ENCODE results near the gene KRTAP24-1.

Gene KRTAP24-1

GRCh38 chr21:30282850-30283249 lies at the start of gene KRTAP24-1:
Gene KRTAP24-1 (minus strand): TSS chr21:30282950. CDS start chr21:30282932, 18 bp downstream.
- DNase-seq (ENCODE audit: low read depth in 1 of 2, low spot score in 1 of 2), result no peak

GRCh38 chr21:30329203-30329875 lies 46.6 kb upstream of the KRTAP24-1 start:
- DNase-seq (ENCODE audit: low read depth in 1 of 2, low spot score in 1 of 2), result no peak

GRCh38 chr21:30326390-30326789 lies 43.6 kb upstream of the KRTAP24-1 start:
- DNase-seq (ENCODE audit: low read depth in 1 of 2, low spot score in 1 of 2), result no peak

GRCh38 chr21:30320215-30320614 lies 37.5 kb upstream of the KRTAP24-1 start, which contains the start of gene KRTAP26-1:
Gene KRTAP26-1 (minus strand): TSS chr21:30320315. CDS start chr21:30320035, 280 bp downstream.
- no peak for DNase-seq (ENCODE audit: low read depth in 1 of 2, low spot score in 1 of 2)

GRCh38 chr21:30315701-30316100 lies 33.0 kb upstream of the KRTAP24-1 start:
- DNase-seq (ENCODE audit: low read depth in 1 of 2, low spot score in 1 of 2), result no peak

DNA sequence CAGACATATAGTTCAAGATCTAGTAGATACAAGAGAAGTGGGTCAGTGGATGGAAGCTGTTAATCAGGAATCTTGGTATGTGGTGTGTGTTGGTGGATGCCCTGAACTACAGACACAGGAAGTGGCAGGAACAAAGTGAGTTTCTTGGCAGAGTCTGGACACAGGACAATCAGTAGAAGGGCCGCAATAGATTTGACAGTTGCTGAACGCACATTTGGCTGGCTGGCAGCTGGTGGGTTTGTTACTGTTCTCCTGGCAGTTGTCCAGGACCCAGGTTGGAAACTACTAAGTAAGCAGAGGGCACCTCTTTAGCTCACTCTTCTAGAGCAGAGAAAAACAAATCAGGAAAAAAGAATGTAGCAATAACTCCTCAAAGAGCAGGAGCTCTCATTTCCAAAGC lies 24.1 kb upstream of the KRTAP24-1 start:
- no peak for DNase-seq (ENCODE audit: low read depth in 1 of 2, low spot score in 1 of 2)

GRCh38 chr21:30305136-30305535 lies 22.4 kb upstream of the KRTAP24-1 start:
- DNase-seq (ENCODE audit: low read depth in 1 of 2, low spot score in 1 of 2), result no peak

- no peak for DNase-seq (ENCODE audit: low read depth in 1 of 2, low spot score in 1 of 2)
Observed at GRCh38 chr21:30289215-30289614, 6.5 kb upstream of the KRTAP24-1 start, which contains the start of gene KRTAP25-1. Gene KRTAP25-1 (minus strand): TSS chr21:30289514. CDS start chr21:30289490, 24 bp downstream.

GRCh38 chr21:30271611-30272010 lies 11.1 kb downstream of the KRTAP24-1 start:
- DNase-seq (ENCODE audit: low read depth in 1 of 2, low spot score in 1 of 2), result no peak

DNA sequence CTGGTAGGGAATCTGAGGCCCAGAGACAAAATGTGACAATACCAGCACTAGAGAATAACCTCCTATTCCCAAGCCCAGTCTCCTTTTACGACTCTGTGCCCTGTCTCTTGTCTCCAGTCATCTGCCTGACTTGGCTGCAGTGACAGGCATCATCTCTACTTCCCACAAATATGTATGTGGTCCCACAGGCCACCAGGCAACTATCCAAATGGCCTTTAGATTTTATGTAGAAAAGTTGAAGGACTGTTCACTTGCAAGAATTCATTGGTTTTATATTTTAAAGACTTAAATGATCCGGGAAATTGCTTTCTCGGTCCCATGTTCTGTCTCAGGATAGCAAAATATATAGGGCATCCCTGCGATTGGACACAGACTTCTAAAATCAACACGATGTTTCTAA lies 11.6 kb downstream of the KRTAP24-1 start:
- DNase-seq (ENCODE audit: low read depth in 1 of 2, low spot score in 1 of 2), result no peak

DNA sequence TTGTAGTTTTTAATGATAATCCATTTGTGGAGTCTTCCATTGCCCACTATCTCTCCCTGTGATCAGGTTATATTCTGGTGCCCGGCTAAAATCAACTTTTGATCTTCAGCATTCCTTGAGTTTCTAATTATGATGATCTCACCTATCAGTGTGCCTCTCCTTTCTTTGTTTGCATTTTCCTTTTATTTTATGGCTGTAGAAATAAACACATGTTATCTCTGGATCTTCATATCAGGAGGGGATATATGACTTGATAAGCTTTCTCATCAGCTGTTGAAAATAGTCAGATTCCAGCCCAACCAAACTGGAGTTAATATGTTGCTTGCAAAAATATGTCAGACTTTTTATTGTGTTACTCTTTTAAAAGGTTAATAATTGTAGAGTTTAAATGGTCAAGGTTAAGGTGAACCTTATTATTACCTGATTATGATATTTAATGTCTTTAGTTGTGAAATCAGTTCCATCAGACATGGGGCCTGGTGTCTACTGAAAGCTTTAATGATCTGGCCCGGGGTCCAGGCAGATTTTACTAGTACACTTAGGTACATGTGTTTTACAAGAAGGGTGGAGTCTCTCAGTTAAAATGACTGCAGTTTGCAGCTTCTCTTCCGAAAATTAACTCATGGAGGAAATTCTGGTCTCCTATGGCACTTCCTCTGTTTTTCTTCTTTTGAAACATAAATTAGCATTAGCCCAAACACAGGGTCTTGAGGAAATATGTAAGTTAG lies 12.8 kb downstream of the KRTAP24-1 start:
- DNase-seq (ENCODE audit: low read depth in 1 of 2, low spot score in 1 of 2), result no peak

- DNase-seq (ENCODE audit: low read depth in 1 of 2, low spot score in 1 of 2), result no peak
Observed at GRCh38 chr21:30268608-30269197, 14.0 kb downstream of the KRTAP24-1 start.

DNA sequence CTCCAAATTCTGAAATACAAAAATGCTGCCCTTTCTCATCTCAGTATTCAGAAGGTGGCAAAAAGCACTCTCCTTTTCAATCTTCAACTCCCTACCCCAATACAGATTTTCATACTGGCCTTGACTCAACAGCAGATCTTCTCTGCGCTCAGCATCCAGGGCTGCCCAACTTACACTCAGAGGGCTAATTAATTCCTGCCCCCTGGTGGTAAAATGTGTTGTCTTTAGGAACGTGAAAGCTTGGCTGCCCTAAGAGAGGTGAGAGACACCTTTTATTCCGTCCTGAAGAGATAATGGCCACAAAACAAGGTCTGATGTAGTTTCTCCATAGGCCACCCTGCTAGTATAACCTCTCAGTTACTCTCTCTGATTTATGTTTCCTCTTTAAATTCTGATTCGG lies 25.0 kb downstream of the KRTAP24-1 start:
- DNase-seq (ENCODE audit: low read depth in 1 of 2, low spot score in 1 of 2), result no peak

DNA sequence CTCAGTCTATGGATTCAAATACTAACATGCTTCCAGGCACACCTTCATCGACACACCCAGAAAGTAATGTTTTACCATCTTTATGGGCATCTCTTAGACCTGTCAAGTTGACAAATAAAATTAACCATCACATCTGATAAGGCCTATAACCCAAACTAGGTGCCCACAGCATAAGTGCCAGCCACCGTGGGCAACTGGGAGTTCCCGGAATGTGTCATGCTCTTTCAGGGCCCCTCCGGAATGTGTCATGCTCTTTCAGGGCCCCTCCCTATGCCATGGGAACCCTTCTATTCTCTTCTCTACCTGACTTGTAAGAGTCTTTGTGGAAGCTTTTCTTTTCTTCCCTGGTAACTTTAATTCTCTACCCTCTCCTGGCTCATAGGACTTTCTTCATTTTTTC lies 26.6 kb downstream of the KRTAP24-1 start:
- no peak for DNase-seq (ENCODE audit: low read depth in 1 of 2, low spot score in 1 of 2)

DNA sequence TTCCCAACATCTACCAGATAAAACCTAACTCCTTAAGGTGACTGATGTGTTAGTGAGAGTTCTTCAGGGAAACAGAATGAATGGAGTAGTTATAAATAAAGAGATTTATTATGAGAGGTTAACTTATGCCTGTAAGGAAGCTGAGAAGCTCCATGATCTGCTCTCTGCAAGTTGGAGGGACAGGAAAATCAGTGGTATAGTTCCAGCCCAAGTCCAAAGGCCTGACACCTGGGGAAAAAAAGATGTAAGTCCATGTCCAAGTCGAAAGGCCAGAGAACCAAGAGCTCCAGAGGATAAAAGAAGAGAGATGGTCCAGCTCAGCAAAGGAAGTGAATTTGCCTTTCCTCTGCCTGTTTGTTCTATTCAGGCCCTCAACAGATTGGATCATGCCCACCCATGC lies 27.1 kb downstream of the KRTAP24-1 start:
- DNase-seq (ENCODE audit: low read depth in 1 of 2, low spot score in 1 of 2), result no peak

- no peak for DNase-seq (ENCODE audit: low read depth in 1 of 2, low spot score in 1 of 2)
Observed at GRCh38 chr21:30251781-30252180, 31.0 kb downstream of the KRTAP24-1 start.

DNA sequence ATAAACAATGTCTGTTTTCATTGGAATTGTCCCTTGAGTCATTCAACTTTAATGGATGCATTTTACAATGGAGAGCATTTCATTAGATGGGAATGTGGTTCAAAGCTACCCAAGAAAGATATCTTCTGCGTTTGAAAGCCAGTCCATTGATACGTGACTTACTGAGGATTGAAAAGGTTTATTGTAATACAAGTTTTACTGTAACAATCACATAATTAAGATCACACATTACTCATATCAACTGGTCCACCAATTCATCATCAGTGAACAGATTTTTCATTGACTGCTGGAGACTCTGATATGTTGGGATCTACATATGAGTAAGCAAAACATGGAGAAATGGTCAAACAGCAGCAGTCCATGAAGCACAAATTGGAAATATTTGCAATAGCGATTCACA lies 32.8 kb downstream of the KRTAP24-1 start:
- DNase-seq (ENCODE audit: low read depth in 1 of 2, low spot score in 1 of 2), result no peak

- no peak for DNase-seq (ENCODE audit: low read depth in 1 of 2, low spot score in 1 of 2)
Observed at GRCh38 chr21:30248844-30249243, 33.9 kb downstream of the KRTAP24-1 start.

DNA sequence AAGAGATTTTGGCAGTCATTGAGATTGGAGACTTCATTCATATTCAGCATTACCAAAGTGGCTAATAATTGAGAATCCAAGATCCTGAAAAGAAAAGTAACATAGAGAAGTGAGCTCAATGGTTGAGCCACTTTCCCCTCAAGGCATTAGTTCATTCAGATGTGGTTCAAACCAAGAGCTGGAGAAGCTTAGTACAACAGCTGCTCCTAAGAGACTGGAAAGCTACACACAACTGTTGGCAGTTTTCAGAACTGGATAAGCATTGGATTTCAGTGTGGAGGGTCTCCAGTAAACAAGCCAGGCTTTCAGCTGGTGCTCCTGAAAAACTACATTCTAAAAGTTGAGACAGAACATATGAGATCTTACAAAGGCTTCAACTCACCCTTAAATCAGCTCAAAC lies 37.7 kb downstream of the KRTAP24-1 start:
- no peak for DNase-seq (ENCODE audit: low read depth in 1 of 2, low spot score in 1 of 2)

GRCh38 chr21:30243691-30244090 lies 39.1 kb downstream of the KRTAP24-1 start:
- DNase-seq (ENCODE audit: low read depth in 1 of 2, low spot score in 1 of 2), result no peak

DNA sequence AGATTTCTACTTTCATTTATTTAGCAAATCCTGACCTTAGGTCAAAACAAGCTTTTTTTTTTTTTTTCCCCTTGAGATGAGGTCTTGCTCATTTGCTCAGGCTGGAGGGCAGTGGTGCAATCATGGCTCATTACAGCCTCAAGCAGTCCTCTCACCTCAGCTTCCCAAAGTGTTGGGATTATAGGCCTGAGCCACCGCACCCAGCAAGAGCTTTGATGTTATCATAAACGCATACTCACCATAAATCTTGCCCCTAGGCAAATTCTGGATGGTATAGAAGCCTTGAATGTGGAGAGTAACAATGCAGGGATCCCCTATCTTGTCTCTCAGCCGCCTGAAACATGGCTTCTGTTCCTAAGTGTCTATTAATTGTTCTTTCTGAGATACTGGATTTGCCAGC lies 42.1 kb downstream of the KRTAP24-1 start:
- no peak for DNase-seq (ENCODE audit: low read depth in 1 of 2, low spot score in 1 of 2)

GRCh38 chr21:30238168-30238567 lies 44.6 kb downstream of the KRTAP24-1 start:
- no peak for DNase-seq (ENCODE audit: low read depth in 1 of 2, low spot score in 1 of 2)
